Measurements from ENCODE around the gene MSI1.

The MSI1 gene

GRCh38 chr12:120357104-120357503 lies 11.9 kb downstream of the MSI1 start:
- no peaks in the 10 kb centered on the region for H3K27me3 ChIP-seq (ENCODE audit: control insufficient read depth, insufficient read depth, low read length, poor library complexity, severe bottlenecking)
- H3K36me3 ChIP-seq (ENCODE audit: control insufficient read depth, insufficient read depth, low read length): peaks cover 53% of the 10 kb centered on the region
- no peaks in the 10 kb centered on the region for H3K9me3 ChIP-seq (ENCODE audit: control insufficient read depth, low read length)
- H3K27ac ChIP-seq (ENCODE audit: insufficient read depth, low read depth, low read length, poor library complexity, severe bottlenecking): no peak overlapping the region
- peaks cover 27% of the 10 kb centered on the region for H3K4me1 ChIP-seq (ENCODE audit: control insufficient read depth, insufficient read depth, low read length)
- WGBS, 2 experiments: 95 to 96% methylated on average over 4 to 5 of the region's 5 CpGs
- no peak overlapping the region for H3K4me3 ChIP-seq (ENCODE audit: insufficient read depth, low read depth, low read length)

DNA sequence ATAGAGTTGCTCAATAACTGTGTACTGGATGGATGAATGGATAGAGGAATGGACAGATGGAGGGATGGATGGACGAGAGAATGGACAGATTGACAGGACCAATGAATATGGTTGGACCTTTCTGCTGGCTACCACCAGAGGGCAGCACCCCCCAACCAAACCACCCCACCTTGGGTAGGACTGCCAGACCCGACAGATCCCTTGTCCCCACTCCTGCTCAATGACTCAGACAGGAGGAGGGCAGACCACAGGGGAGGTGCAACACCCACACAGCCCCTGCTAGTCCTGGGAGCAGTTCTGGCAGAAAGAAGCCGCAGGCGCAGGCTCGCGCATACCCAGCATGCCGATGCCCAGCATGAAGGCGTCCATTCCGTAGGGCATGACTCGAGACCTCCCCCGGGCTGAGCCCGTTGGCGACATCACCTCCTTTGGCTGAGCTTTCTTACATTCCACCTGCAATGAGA lies 12.4 kb downstream of the MSI1 start:
- 64 to 70% methylated on average over 13 of the region's 13 CpGs for WGBS, 2 experiments
- Histone ChIP-seq H3K9me3 (ENCODE audit: control insufficient read depth, low read length) (no peaks in the 10 kb centered on the region), H3K4me3 (ENCODE audit: insufficient read depth, low read depth, low read length) (no peak overlapping the region), H3K27ac (ENCODE audit: insufficient read depth, low read depth, low read length, poor library complexity, severe bottlenecking) (no peak overlapping the region), H3K36me3 (ENCODE audit: control insufficient read depth, insufficient read depth, low read length) (peaks cover 53% of the 10 kb centered on the region), H3K27me3 (ENCODE audit: control insufficient read depth, insufficient read depth, low read length, poor library complexity, severe bottlenecking) (no peaks in the 10 kb centered on the region), H3K4me1 (ENCODE audit: control insufficient read depth, insufficient read depth, low read length) (peaks cover 24% of the 10 kb centered on the region)

DNA sequence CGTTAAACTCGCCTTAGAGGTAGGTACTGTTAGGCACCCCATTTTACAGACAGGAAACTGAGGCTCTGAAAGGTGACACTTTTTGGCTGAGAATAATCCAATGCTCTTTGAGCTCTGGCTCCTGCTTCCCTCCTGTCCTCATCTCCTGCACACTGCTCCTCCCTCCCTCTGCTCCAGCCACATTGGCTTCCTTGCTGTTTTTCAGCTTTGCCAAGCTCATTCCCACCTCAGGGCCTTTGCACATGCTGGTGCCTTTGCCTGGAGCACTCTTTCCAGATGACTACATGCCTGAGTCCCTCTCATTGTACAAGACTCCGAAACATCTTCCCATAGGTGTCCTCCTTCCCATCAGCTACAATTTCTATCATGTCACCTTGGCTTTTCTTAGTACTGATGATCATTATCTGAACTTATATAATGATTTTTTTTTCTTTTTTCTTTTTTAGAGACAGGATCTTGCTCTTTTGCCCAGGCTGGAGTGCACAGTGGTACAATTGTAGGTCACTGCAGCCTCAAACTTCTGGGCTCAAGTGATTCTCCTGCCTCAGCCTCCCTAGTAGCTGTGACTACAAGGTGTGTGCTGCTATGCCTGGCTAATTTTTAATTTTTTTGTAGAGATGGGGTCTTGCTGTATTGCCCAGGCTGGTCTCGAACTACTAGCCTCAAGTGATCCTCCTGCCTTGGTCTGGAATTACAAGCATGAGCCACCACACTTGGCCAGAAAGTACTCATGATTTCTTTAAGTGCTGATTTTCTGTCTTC lies 15.2 kb downstream of the MSI1 start:
- Histone ChIP-seq H3K36me3 (ENCODE audit: control insufficient read depth, insufficient read depth, low read length) (peaks cover 69% of the 10 kb centered on the region), H3K4me3 (ENCODE audit: insufficient read depth, low read depth, low read length) (no peak overlapping the region), H3K4me1 (ENCODE audit: control insufficient read depth, insufficient read depth, low read length) (peaks cover under 1% of the 10 kb centered on the region), H3K27ac (ENCODE audit: insufficient read depth, low read depth, low read length, poor library complexity, severe bottlenecking) (no peak overlapping the region), H3K9me3 (ENCODE audit: control insufficient read depth, low read length) (no peaks in the 10 kb centered on the region), H3K27me3 (ENCODE audit: control insufficient read depth, insufficient read depth, low read length, poor library complexity, severe bottlenecking) (no peaks in the 10 kb centered on the region)
- WGBS, 2 experiments: 92 to 94% methylated on average over 4 of the region's 4 CpGs

DNA sequence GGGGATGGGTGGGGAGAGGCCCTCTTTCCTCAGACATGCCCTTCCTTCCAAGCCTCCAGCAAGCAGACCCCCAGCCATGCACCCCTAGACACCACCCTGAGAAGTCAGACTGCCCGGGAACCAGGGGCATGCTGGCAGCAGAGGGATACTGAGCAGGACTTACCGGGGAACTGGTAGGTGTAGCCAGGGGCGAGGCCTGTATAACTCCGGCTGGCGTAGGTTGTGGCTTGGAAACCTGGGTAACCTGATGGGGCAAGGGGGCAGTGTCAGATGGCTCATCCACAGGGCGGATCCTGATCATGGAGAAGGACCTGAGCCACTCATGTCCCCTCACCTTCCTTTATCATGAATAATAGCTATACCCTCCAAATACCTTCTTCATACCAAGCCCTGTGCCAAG lies 15.8 kb downstream of the MSI1 start:
- peaks cover 70% of the 10 kb centered on the region for H3K36me3 ChIP-seq (ENCODE audit: control insufficient read depth, insufficient read depth, low read length)
- H3K4me1 ChIP-seq (ENCODE audit: control insufficient read depth, insufficient read depth, low read length): no peaks in the 10 kb centered on the region
- no peaks in the 10 kb centered on the region for H3K9me3 ChIP-seq (ENCODE audit: control insufficient read depth, low read length)
- H3K4me3 ChIP-seq (ENCODE audit: insufficient read depth, low read depth, low read length): no peak overlapping the region
- H3K27me3 ChIP-seq (ENCODE audit: control insufficient read depth, insufficient read depth, low read length, poor library complexity, severe bottlenecking): no peaks in the 10 kb centered on the region
- no peak overlapping the region for H3K27ac ChIP-seq (ENCODE audit: insufficient read depth, low read depth, low read length, poor library complexity, severe bottlenecking)
- WGBS, 2 experiments: 96% methylated on average over 6 of the region's 6 CpGs

DNA sequence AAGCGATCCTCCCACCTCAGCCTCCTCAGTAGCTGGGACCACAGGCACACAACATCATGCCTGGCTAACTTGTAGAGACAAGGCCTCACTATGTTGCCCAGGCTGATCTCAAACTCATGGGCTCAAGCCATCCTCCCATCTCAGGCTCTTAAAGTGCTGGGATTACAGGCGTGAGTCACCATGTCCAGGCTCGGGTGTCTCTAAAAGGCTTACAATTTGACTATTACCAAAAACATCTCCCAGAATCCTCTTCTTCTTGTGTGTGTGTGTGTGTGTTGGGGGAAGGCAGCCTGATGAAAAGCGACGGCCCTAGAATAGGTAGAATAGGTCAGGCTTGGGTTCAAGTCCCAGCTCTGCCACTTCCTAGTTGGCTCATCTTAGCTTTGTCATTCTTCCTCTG lies 16.8 kb downstream of the MSI1 start:
- H3K4me3 ChIP-seq (ENCODE audit: insufficient read depth, low read depth, low read length): no peak overlapping the region
- WGBS, 2 experiments: 89 to 99% methylated on average over 4 to 5 of the region's 5 CpGs
- no peaks in the 10 kb centered on the region for H3K4me1 ChIP-seq (ENCODE audit: control insufficient read depth, insufficient read depth, low read length)
- H3K27me3 ChIP-seq (ENCODE audit: control insufficient read depth, insufficient read depth, low read length, poor library complexity, severe bottlenecking): no peaks in the 10 kb centered on the region
- H3K36me3 ChIP-seq (ENCODE audit: control insufficient read depth, insufficient read depth, low read length): peaks cover 72% of the 10 kb centered on the region
- H3K27ac ChIP-seq (ENCODE audit: insufficient read depth, low read depth, low read length, poor library complexity, severe bottlenecking): no peak overlapping the region
- no peaks in the 10 kb centered on the region for H3K9me3 ChIP-seq (ENCODE audit: control insufficient read depth, low read length)

DNA sequence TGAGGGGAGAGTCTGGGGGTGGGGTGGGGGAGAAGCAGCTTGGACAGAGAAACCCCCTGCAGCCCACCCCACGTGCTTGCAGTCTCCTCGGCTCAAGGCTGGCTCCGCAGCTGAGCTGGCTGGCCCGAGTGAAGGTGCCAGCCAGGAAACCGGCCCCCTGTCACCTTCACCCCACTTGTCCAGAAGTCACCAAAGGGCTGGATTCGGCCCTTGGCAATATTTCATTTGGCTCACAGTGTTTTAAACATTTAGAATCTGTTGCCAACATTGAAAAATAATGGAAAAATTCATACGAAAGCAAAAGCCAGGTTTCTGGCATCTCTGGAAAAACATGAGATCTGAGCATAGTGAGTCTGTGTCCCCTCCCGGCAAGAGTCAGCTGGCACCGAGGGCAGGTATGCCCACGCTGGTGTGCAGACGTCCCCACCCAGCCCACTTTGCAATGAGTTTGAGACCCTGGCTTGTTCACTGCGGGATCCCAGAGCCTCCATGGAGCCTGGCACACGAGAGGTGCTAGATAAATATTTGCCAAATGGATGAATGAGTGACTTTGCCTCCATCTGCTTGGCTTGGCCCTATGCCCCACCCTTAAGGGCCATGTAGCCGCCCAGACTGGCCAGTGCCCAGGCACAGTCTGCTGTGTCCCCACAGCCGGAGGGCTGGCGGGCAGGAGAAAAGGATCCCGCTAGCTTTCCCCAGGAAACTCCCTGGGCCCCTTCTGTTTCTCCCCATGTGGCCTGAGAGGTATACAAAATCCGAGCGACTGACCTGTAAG lies 18.2 kb downstream of the MSI1 start:
- no peaks in the 10 kb centered on the region for H3K4me1 ChIP-seq (ENCODE audit: control insufficient read depth, insufficient read depth, low read length)
- H3K36me3 ChIP-seq (ENCODE audit: control insufficient read depth, insufficient read depth, low read length): peaks cover 67% of the 10 kb centered on the region

GRCh38 chr12:120347766-120348165 lies 21.2 kb downstream of the MSI1 start:
- H3K4me3 ChIP-seq (ENCODE audit: insufficient read depth, low read depth, low read length): no peak overlapping the region
- H3K9me3 ChIP-seq (ENCODE audit: control insufficient read depth, low read length): no peaks in the 10 kb centered on the region
- H3K27me3 ChIP-seq (ENCODE audit: control insufficient read depth, insufficient read depth, low read length, poor library complexity, severe bottlenecking): no peaks in the 10 kb centered on the region
- peaks cover 58% of the 10 kb centered on the region for H3K36me3 ChIP-seq (ENCODE audit: control insufficient read depth, insufficient read depth, low read length)
- 96% methylated on average over 11 of the region's 11 CpGs for WGBS, 2 experiments
- no peaks in the 10 kb centered on the region for H3K4me1 ChIP-seq (ENCODE audit: control insufficient read depth, insufficient read depth, low read length)
- H3K27ac ChIP-seq (ENCODE audit: insufficient read depth, low read depth, low read length, poor library complexity, severe bottlenecking): no peak overlapping the region

More for the DNA sequence above, 18.2 kb downstream of the MSI1 start:
- Histone ChIP-seq H3K4me3 (ENCODE audit: insufficient read depth, low read depth, low read length) (no peak overlapping the region), H3K9me3 (ENCODE audit: control insufficient read depth, low read length) (no peaks in the 10 kb centered on the region), H3K27me3 (ENCODE audit: control insufficient read depth, insufficient read depth, low read length, poor library complexity, severe bottlenecking) (no peaks in the 10 kb centered on the region), H3K27ac (ENCODE audit: insufficient read depth, low read depth, low read length, poor library complexity, severe bottlenecking) (no peak overlapping the region)
- WGBS, 2 experiments: 95 to 96% methylated on average over 19 of the region's 19 CpGs

DNA sequence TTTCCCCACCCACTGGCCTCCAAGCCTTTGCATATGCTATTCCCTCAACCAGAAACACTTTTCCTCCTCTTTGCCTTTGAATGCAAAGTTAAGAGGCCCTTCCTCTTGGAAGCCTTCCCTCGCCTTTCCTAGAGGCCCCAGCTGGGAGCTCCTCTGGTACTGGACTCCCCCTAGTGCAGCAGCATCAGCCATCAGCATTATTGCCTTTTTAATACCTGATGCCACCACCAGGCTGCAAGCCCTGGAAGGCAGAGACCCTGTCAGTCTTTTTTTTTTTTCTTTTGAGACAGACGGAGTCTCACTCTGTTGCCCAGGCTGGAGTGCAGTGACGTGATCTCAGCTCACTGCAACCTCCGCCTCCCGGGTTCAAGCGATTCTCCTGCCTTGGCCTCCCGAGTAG lies 22.3 kb downstream of the MSI1 start:
- Histone ChIP-seq H3K27ac (ENCODE audit: insufficient read depth, low read depth, low read length, poor library complexity, severe bottlenecking) (no peak overlapping the region), H3K4me1 (ENCODE audit: control insufficient read depth, insufficient read depth, low read length) (no peaks in the 10 kb centered on the region), H3K36me3 (ENCODE audit: control insufficient read depth, insufficient read depth, low read length) (peaks cover 52% of the 10 kb centered on the region), H3K9me3 (ENCODE audit: control insufficient read depth, low read length) (no peaks in the 10 kb centered on the region), H3K27me3 (ENCODE audit: control insufficient read depth, insufficient read depth, low read length, poor library complexity, severe bottlenecking) (no peaks in the 10 kb centered on the region), H3K4me3 (ENCODE audit: insufficient read depth, low read depth, low read length) (no peak overlapping the region)
- WGBS, 2 experiments: 89 to 94% methylated on average over 7 of the region's 7 CpGs

GRCh38 chr12:120346031-120346430 lies 22.9 kb downstream of the MSI1 start:
- Histone ChIP-seq H3K36me3 (ENCODE audit: control insufficient read depth, insufficient read depth, low read length) (peaks cover 47% of the 10 kb centered on the region), H3K9me3 (ENCODE audit: control insufficient read depth, low read length) (no peaks in the 10 kb centered on the region), H3K4me1 (ENCODE audit: control insufficient read depth, insufficient read depth, low read length) (no peaks in the 10 kb centered on the region), H3K27me3 (ENCODE audit: control insufficient read depth, insufficient read depth, low read length, poor library complexity, severe bottlenecking) (no peaks in the 10 kb centered on the region), H3K4me3 (ENCODE audit: insufficient read depth, low read depth, low read length) (no peak overlapping the region), H3K27ac (ENCODE audit: insufficient read depth, low read depth, low read length, poor library complexity, severe bottlenecking) (no peak overlapping the region)
- 93 to 96% methylated on average over 15 of the region's 15 CpGs for WGBS, 2 experiments

DNA sequence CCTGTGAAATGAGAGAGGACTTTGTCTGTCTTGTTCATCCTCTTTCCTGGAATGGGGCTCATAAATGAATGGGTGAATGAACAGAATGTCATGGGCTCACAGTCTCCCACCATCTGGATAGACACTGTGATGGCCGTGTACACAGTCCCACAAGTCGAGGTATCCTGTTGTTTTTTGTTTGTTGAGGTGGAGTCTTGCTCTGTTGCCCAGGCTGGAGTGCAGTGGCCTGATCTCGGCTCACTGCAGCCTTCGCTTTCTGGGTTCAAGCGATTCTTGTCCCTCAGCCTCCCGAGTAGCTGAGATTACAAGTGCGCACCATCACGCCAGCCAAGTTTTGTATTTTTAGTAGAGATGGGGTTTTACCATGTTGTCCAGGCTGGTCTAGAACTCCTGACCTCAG lies 25.3 kb downstream of the MSI1 start:
- H3K27ac ChIP-seq (ENCODE audit: insufficient read depth, low read depth, low read length, poor library complexity, severe bottlenecking): no peak overlapping the region
- no peak overlapping the region for H3K4me3 ChIP-seq (ENCODE audit: insufficient read depth, low read depth, low read length)
- no peaks in the 10 kb centered on the region for H3K27me3 ChIP-seq (ENCODE audit: control insufficient read depth, insufficient read depth, low read length, poor library complexity, severe bottlenecking)
- H3K4me1 ChIP-seq (ENCODE audit: control insufficient read depth, insufficient read depth, low read length): no peaks in the 10 kb centered on the region
- no peaks in the 10 kb centered on the region for H3K9me3 ChIP-seq (ENCODE audit: control insufficient read depth, low read length)
- peaks cover 35% of the 10 kb centered on the region for H3K36me3 ChIP-seq (ENCODE audit: control insufficient read depth, insufficient read depth, low read length)
- WGBS, 2 experiments: 95 to 96% methylated on average over 8 of the region's 8 CpGs

Measured in ectodermal cell (in vitro differentiated cells).